Activated CD8-positive, alpha-beta memory T cell treated with anti-CD3 and anti-CD28 coated beads, Interleukin-2, amount 50 U/mL, for 48 hours (primary cell): ENCODE data around the gene RBBP8NL.

Experiments
- DNase-seq: peaks from one replicate; pipeline ENCODE4 v3.0.0-alpha.2; 2020

Gene RBBP8NL

DNA sequence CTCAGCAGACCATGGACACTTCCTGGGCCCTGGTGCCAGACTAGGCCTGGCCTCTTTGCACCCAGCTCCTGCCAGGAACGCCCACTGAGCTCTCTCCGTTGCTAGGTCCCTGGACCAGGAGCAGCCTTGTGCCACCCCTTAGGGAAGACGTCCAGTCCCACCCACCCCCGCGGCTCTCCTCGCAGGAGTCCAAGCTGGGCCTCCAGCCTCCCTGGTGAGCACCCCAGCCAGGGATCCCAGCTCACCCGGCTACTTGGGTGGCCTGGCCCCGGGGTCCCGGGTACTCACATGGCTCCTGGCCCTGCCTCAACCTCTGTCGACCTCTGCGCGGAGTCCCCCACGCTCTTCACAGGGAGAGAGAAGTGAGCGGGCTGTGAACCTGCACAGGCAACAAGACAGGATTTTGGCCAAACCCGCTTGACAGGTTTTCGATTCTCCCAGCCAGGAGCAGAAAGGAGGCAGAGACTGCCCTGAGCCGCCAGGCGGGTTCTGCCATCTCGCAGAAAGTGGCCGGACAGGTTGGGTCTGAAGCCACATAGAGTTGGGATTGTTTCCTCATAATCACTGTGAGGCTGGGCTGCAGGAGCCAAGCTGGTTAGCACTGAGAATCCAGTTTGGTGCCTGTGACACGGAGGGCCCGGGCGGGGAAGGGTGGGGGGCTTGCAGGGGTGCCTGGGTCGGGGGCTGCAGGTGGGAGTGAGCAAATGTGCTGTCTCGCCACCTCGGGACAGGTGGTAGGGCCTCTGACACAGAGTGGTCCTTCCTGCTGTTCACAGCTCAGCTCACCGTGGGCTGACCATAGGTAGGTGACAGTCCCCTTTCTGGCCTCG, at the start of gene RBBP8NL:
RBBP8NL (minus strand) TSS at position 368 of the 830 bp plus-strand sequence. CDS start 7,892 bp downstream, outside the sequence.
- no peak for DNase-seq

DNA sequence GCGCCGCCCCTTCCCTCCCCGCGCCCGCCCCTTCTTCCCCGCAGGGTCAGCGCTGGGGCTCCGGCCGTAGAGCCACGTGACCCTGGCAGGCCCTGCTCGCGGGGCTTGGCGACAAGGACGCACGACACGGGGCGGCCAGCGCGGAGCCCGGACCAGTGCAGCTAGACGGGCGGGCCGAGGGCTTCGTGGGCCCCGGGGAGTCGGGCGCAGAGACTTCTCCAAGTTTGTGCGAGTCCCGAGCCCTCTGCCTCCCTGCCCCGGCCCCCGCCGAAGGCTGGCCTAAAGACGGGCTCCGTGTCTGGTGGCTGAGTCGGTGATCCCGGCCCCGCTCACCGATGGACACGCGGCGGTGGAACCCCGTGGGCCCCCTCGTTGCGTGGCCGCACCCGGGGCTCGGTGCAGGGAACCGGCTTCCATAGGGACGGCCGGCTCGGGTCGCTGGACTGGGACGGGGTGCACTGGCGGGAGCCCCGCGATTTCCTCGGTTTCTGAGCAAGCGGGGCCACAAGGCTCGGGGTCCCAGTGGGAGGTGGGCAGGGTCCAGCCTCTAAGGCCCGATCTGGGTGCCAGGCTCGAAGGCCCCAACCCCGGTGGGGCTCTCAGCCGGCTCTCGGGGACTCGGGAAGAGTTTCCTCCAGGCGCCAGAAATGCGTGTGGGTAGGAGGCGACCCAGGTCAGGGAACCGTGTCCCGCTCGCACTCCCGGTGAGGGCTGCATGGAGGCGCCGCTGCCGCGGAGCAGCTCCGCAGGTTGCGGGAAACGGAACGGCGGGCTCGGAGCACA, 48.9 kb upstream of the RBBP8NL start:
- no peak for DNase-seq

DNA sequence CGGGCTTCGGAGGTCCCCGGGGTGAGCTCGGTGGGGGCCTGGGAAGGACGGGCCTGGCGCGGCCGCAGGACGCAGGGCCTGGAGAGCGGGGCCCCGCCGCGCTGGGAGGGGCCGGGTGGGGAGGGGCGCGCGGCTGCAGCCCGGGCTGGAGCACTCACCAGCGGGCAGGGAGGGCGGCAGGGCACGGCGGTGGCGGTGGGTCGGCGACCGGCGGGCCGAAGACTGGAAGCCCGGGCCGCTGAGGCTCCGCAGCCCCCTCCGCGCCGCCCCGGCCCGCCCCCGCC, 48.4 kb upstream of the RBBP8NL start, which contains the start of gene GATA5:
GATA5 (minus strand) TSS at position 224 of the 284 bp plus-strand sequence. CDS start 474 bp downstream, outside the sequence.
- DNase-seq, result no peak

DNA sequence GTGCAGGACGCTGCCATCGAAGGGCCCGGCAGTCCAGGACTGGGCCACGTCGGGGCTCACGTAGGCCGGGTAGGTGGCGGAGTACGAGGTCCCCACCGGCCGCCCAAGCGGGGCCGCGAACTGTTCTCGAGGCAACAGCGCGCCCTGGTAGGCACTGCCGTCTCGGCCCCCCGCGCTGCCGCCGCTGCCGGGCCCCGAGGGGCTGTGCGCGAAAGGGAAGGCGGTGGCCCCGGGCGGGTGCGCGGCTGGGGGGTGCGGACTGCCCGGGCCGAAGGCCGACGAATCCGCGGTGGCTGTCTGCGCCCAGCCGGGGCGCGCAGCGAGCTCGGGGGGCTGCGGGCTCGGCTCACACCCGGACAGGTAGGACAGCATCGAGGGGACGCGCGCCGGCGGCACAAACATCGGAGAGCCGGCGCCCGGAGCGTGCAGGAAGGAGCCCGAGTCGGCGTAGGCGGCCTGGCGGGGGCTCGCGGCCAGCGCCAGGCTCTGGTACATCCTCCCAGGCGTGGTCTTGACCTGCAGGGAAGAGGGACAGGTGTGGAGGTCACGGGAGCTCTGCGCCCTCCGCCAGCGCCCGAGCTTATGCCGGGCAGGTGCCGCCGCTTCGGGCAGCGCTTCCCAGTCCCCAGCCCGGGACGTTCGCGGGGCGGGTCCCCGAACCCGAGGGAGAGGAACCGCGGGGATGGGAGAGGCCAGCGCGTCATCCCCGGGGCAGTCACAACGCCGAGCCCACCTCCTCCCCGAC, 47.9 kb upstream of the RBBP8NL start:
- no peak for DNase-seq

DNA sequence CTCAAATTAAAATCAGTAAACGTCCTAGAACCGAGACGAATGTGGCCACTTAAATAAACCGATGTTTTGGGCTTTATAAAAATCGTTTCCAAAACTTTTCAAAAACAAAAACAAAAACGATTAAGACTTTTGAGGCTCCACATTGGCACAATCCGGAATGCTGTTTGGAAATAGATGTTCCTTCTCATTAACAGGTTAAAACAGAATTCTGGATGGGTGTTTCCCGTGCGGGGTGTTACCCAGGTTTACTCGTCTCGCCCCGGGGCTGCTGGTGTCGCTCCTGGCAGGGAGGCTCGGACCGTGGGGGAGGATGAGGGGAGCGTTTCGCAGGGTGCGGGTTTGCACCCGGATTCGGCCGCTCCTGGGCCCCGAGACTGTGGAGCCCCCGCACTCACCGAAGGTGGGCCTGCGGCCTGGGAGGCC, 47.3 kb upstream of the RBBP8NL start:
- no peak for DNase-seq

DNA sequence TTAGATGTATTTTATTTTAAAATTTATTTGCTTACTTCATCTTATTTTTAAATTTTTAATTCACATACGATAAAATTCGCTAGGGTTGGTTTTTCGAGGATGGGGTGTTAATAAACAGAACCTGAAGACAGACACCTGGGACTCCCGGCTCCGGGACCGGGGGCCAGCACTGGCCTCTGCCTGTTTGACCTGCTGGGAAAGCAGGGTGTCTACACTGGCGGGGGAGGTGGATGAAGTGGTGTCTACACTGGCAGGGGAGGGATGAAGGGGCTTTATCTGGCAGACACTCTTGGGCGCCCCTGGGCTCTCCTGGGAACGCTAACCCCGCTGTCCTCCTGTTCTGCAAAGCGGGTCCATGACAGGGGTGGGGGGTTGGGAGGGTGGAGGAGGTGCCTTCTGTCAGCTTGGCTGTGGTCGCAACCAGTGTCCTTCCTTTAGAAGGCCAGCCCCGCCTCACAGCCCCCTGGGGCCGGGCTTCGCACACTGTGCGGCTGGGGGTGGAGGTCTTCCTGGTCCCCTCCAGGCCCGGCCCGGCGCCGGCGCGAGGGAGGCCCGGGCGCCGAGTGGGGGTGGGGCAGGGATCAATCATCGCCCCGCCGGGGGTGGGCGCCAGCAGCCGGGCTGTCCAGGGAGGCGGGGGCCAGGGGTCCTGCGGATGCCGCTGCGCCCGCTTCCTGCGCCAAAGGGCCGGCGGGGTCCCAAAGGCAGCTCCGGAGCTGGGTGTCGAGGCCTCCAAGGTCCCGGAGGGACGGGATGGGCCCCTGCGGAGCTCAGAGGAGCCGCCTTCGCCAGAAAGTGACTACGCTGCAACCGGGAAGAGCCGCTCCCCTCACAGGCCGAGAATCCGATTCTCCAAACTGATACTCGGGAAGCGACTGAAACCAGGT, 46.6 kb upstream of the RBBP8NL start:
- no peak for DNase-seq

DNA sequence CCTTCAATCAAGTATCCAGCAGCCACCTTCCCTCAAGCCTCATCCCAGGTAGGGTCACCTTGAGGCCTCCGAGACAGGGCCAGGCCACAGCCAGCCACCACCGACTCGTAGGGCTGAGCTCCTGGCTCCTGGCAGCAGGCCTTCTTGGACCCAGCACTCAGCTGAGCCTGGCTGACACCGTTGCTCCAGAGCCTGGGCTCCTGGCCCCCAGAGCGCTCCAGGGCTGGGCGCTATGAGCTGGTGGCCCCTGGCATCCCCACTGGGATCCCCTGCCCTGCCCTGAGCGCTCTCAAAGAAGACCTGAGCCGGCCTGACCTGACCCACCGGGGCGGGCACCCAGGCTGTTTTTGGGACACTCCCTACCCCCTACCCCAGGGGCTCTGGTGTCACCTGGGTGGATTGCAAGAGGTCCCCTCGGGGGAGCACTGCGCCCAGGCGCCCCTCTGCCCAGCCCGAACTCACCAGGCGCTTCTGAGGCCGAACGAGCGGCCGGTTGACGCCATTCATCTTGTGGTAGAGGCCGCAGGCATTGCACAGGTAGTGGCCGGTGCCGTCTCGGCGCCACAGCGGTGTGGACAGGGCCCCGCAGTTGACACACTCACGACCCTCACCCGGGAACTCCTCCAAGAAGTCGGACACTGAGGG, 45.7 kb upstream of the RBBP8NL start:
- no peak for DNase-seq

- no peak for DNase-seq
These were observed 45.0 kb upstream of the RBBP8NL start for GRCh38 chr20:62472138-62472940.

GRCh38 chr20:62470459-62470858, 43.1 kb upstream of the RBBP8NL start:
- no peak for DNase-seq

DNA sequence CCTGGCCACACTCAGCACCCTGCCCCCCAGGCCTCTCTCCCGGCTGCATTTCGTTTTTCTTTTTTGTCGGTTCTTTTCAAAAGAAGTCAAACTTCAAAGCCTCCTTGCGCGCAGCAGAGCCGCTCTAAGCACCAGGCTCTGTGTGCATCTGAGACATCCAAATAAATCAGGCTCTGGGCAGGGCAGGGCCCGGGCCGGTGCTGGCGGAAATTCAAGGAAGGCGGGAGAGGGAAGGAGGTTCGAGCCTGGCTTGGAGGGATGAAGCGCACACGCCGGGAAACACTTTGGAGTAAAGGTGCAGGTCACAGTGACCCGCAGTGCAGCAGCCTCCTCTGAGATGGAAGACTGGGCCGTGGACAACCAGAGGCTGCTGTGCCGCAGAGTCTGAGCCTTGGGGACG, 42.7 kb upstream of the RBBP8NL start:
- DNase-seq, result no peak

DNA sequence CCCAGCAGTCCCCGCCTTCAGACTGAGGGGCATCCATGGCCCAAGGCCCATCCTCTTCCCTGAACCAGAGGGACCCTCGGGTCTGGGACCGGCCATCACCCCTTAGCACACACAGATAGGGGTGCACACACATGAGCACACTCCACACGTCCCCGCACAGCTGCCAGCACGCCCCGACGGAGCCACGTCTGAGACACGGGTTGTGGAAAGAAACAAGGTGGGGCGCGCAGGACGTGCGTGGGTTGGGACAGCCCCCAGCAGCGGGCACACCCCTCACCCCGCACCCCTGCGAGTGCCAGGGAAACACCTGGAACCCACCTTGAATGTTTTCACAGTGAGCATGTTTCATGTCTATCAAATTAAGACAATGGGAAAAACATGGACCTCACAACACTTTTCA, 42.0 kb upstream of the RBBP8NL start:
- no peak for DNase-seq

DNA sequence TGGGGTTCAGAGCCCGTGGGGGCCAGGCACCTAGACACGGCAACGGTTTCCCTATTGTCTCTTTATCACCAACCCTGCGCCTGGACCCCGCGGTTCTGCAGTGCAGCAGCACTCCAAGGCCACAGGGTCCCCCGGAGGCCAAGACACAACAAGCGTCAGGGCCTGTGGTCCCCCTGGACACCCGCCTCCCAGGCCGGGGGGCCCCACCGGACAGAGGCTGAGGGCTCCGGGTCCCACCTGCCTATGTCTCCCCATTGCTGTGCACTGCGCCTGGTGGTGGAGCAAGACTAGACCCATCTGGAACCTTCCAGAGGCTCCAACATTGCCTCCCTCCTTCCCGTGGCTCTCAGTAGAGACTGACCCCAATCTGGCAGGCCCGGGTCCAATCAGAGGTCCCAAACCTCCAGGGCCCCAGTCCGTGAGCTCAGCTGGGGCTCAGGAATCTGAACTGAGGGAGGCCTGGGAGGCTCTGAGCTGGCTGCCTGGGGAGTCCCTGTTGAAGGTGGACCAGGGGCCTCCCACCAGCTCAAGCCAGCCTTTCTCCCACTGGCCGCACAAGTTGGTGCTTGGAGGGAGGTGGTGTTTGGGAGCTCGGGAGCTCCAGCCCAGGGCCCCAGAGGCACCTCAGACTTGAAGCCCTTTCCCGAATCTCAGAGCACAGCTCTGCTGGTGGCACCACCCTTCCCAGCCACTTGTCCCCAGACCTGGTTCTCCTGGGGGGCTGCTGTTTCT, 39.6 kb upstream of the RBBP8NL start:
- DNase-seq, result no peak

- DNase-seq, result no peak
These were observed 38.9 kb upstream of the RBBP8NL start for GRCh38 chr20:62466072-62466760.

DNA sequence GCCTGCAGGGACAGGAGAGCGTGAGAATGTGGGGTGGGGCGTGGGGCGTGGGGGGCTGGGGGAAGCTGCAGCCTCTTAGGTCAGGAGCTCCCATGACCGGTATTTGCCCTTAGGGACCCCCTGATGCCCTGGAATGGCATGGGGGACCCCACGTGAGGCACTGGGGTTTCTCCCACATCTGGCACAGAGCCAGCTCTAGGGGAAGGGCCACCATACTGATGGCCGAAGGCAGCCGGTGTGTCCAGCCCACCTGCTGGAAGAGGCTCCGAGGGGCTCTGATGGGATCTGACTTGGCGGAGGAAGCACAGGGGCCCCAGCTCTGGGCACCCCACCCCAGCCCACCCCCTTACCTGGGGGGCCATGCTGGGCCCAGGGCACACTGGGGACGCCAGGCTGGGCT, 37.7 kb upstream of the RBBP8NL start:
- DNase-seq, result no peak

- DNase-seq, result no peak
These were observed 37.1 kb upstream of the RBBP8NL start for GRCh38 chr20:62464425-62464770.

GRCh38 chr20:62463651-62464424, 36.5 kb upstream of the RBBP8NL start:
- no peak for DNase-seq

DNA sequence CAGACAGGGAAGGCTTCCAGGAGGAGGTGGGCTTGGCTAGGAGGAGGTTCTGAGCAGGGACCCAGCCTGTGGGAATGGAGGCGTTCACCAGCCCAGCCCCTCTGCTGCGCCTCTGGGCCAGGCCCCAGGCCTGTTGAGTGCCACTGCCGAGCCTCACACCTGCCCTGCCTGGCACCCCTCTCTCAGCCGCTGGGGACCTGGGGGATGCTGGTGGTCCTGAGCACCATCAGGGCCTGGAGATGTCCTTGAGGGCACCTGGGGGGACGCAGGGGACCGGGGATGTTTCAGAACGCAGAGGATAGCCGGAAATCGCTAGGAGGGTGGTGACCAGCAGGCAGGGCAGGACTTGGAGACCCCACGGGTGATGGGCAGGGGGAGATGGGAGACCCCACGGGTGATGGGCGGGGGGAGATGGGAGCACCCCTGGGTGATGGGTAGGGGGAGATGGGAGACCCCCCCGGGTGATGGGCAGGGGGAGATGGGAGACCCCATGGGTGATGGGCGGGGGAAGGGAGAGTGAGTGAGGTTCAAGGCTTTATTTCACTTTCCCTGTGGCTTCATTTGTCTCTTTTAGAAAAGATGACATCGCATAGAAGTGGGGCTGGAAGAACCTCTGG, 35.7 kb upstream of the RBBP8NL start:
- no peak for DNase-seq

DNA sequence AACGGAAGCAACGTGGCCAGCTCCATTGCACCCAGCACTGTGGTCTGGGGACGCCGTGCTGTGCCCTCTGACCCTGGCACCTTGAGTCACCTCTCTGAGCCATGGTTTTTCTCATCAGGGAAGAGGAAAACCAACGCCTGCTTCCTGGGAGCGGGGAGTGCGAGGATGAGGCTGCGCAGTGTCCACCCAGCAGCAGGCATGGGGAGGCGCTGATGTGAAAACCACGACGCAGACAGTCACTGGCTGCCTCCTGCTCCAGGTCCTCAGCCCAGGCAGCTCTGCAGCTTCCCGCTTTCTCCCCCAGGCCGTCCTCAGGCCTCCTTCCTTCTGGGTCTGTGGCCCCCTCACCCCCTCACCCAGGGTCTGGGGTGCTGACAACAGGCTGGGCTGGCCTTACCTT, 34.5 kb upstream of the RBBP8NL start:
- DNase-seq, result no peak

- no peak for DNase-seq
These were observed 33.8 kb upstream of the RBBP8NL start for GRCh38 chr20:62461157-62461556.
